Mesendoderm (in vitro differentiated cells): ENCODE data around the gene GAS6.

Experiments
- DNase-seq: peaks from one replicate; pipeline ENCODE4 v3.0.0; 2013
- H2AK5ac ChIP-seq: 2 replicates; pipeline ENCODE4 v1.6.1; 2013; ENCODE audit warnings: low read length, inconsistent platforms
- H2BK120ac ChIP-seq: 2 replicates; pipeline ENCODE4 v1.6.1; 2013; ENCODE audit warnings: low read depth, mild to moderate bottlenecking, low read length, moderate library complexity, mixed read lengths
- H2BK15ac ChIP-seq: replicated peaks from 2 replicates; pipeline ENCODE4 v1.6.1; 2013; ENCODE audit warnings: low read depth, mild to moderate bottlenecking, moderate library complexity
- H2BK5ac ChIP-seq: 2 replicates; pipeline ENCODE4 v1.6.1; 2013; ENCODE audit warnings: low read length, inconsistent platforms
- H3K18ac ChIP-seq: 2 replicates; pipeline ENCODE4 v1.6.1; 2013; ENCODE audit warnings: mild to moderate bottlenecking, low read length, mixed read lengths
- H3K23ac ChIP-seq: one replicate; pipeline ENCODE4 v1.6.1; 2013; ENCODE audit warnings: low read length
- H3K27ac ChIP-seq: 2 replicates; pipeline ENCODE4 v1.5.1; 2013; ENCODE audit warnings: low read depth, mild to moderate bottlenecking, inconsistent platforms, low read length, moderate library complexity
- H3K27me3 ChIP-seq: 2 replicates; pipeline ENCODE4 v1.6.1; 2013; ENCODE audit warnings: low read length, control low read depth, mild to moderate bottlenecking, inconsistent platforms; ENCODE audit not compliant: insufficient read depth, poor library complexity
- H3K36me3 ChIP-seq: 2 replicates; pipeline ENCODE4 v1.6.1; 2013; ENCODE audit warnings: low read length, inconsistent platforms; ENCODE audit not compliant: control insufficient read depth, insufficient read depth
- H3K4ac ChIP-seq: one replicate; pipeline ENCODE4 v1.6.1; 2013; ENCODE audit warnings: low read depth, mild to moderate bottlenecking, low read length, moderate library complexity
- H3K4me1 ChIP-seq: 2 replicates; pipeline ENCODE4 v1.6.1; 2013; ENCODE audit warnings: low read depth, low read length, inconsistent platforms; ENCODE audit not compliant: control insufficient read depth
- H3K4me2 ChIP-seq: 2 replicates; pipeline ENCODE4 v1.6.1; 2013; ENCODE audit warnings: low read length
- H3K4me3 ChIP-seq: 2 replicates; pipeline ENCODE4 v1.5.1; 2013; ENCODE audit warnings: mild to moderate bottlenecking, low read length
- H3K56ac ChIP-seq: one replicate; pipeline ENCODE4 v1.6.1; 2013; ENCODE audit warnings: low read length
- H3K79me1 ChIP-seq: 2 replicates; pipeline ENCODE4 v1.6.1; 2013; ENCODE audit warnings: low read length, inconsistent platforms
- H3K79me2 ChIP-seq: 2 replicates; pipeline ENCODE4 v1.6.1; 2013; ENCODE audit warnings: mild to moderate bottlenecking, low read length; ENCODE audit not compliant: control insufficient read depth, insufficient read depth
- H3K9ac ChIP-seq: 2 replicates; pipeline ENCODE4 v1.6.1; 2013; ENCODE audit warnings: low read length, inconsistent platforms
- H4K5ac ChIP-seq: one replicate; pipeline ENCODE4 v1.6.1; 2013; ENCODE audit warnings: low read length
- H4K8ac ChIP-seq: one replicate; pipeline ENCODE4 v1.6.1; 2013; ENCODE audit warnings: low read depth, mild to moderate bottlenecking, control low read depth, low read length, moderate library complexity
- WGBS: extraction: QIAGEN DNeasy Blood & Tissue Kit; methylation state at CpG from one replicate; pipeline ENCODE4 v1.1.7; 2013; ENCODE audit warnings: low lambda C conversion rate, missing lambda C conversion rate; ENCODE audit not compliant: insufficient coverage; ENCODE audit errors: extremely low coverage; 5-methylcytosine and 5-hydroxymethylcytosine counted together

Gene GAS6

DNA sequence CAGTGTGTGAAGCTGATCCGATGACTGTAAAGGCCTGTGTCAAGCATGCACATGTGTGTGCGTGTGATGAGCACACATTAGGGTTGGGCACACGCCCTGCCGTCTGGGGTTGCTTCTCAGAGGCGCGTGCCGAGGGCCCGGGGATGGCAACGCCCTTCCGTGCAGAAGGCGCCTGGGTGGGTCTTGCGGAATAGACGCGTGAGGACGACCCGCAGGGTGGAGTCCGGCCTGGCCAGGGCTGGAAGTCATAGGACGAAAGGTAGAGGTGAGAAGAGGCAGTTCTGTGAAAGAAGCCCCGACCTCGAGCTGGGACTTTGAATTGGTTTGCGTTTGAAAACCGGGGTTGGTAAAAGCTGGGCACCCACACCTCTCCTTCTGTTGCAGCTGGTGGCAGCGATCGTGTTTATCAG, 69.1 kb downstream of the GAS6 start:
- no CpG with 5 or more reads among the region's 24 CpGs for WGBS
- H3K4me2 ChIP-seq: no peak overlapping the region

DNA sequence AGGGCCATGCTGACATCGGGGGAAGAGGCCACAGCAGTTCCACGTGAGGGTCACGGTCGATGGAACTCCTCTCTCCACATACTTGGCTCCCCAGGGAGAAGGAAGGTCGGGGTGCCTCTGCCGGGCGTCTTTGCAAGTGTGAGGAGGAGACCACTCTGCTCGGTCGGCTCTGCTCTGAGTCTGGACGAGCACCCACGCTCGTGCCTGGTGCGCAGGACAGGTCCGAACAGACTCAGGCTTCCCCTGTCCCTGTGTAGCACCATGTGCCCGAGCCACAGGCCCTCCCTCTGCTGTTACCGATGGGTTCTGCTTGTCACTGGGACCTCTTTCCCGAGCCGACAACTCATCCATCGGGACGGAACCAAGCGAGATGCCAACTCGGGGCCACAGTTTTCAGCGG, 69.8 kb downstream of the GAS6 start:
- no peak for DNase-seq
- no peak overlapping the region for H3K4me2 ChIP-seq
- H3K27ac ChIP-seq: no peak overlapping the region
- H4K8ac ChIP-seq: no peak overlapping the region
- H2BK120ac ChIP-seq: no peak overlapping the region
- no peak overlapping the region for H2BK15ac ChIP-seq
- no CpG with 5 or more reads among the region's 23 CpGs for WGBS
- H3K36me3 ChIP-seq: no peaks in the 10 kb centered on the region
- no peak overlapping the region for H3K56ac ChIP-seq
- H3K18ac ChIP-seq: no peak overlapping the region
- H2BK5ac ChIP-seq: no peak overlapping the region
- H3K9ac ChIP-seq: no peak overlapping the region
- H3K4ac ChIP-seq: no peak overlapping the region
- no peak overlapping the region for H4K5ac ChIP-seq
- no peaks in the 10 kb centered on the region for H3K27me3 ChIP-seq
- H3K23ac ChIP-seq: no peak overlapping the region
- no peaks in the 10 kb centered on the region for H3K79me1 ChIP-seq
- no peak overlapping the region for H2AK5ac ChIP-seq
- no peak overlapping the region for H3K4me3 ChIP-seq
- H3K4me1 ChIP-seq: no peaks in the 10 kb centered on the region
- no peaks in the 10 kb centered on the region for H3K79me2 ChIP-seq

More for the DNA sequence above, 69.1 kb downstream of the GAS6 start:
- Histone ChIP-seq H2BK5ac (no peak overlapping the region), H3K27ac (no peak overlapping the region), H3K4ac (no peak overlapping the region), H3K23ac (no peak overlapping the region), H3K56ac (no peak overlapping the region), H2BK120ac (no peak overlapping the region), H3K36me3 (no peaks in the 10 kb centered on the region), H4K8ac (no peak overlapping the region), H2BK15ac (no peak overlapping the region), H2AK5ac (no peak overlapping the region), H3K18ac (no peak overlapping the region), H3K4me1 (no peaks in the 10 kb centered on the region), H3K4me3 (no peak overlapping the region), H3K79me1 (no peaks in the 10 kb centered on the region), H3K9ac (no peak overlapping the region), H3K79me2 (no peaks in the 10 kb centered on the region), H4K5ac (no peak overlapping the region), H3K27me3 (no peaks in the 10 kb centered on the region)
- DNase-seq: no peak

DNA sequence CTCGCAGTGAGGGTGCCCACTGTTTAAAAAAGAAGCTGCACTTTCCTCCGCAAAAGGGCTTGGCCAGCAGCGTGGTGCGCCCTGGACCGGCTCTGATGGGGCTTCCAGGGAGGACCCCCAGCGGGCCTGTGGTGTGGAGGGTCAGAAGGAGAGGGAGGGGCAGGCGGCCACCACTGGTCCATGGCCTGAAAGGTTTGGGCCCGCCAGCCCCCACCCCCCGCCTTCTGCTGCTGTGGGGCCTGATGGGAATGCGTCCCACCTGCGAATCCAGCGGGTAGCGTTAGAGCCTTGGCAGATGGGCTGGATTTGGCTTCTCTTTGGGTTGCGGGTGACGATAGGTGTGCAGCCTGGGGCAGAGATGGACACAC, 70.2 kb downstream of the GAS6 start:
- Histone ChIP-seq H3K23ac (no peak overlapping the region), H3K18ac (no peak overlapping the region), H3K4me2 (no peak overlapping the region), H3K4ac (no peak overlapping the region), H2BK15ac (no peak overlapping the region), H3K27me3 (no peaks in the 10 kb centered on the region), H3K79me2 (no peaks in the 10 kb centered on the region), H2BK5ac (no peak overlapping the region), H2AK5ac (no peak overlapping the region), H3K36me3 (no peaks in the 10 kb centered on the region), H3K4me3 (no peak overlapping the region), H4K5ac (no peak overlapping the region), H2BK120ac (no peak overlapping the region), H4K8ac (no peak overlapping the region), H3K56ac (no peak overlapping the region), H3K4me1 (no peaks in the 10 kb centered on the region), H3K27ac (no peak overlapping the region), H3K79me1 (no peaks in the 10 kb centered on the region), H3K9ac (no peak overlapping the region)
- DNase-seq: no peak
- WGBS: no CpG with 5 or more reads among the region's 15 CpGs

- no peaks in the 10 kb centered on the region for H3K27me3 ChIP-seq
- H3K23ac ChIP-seq: no peak overlapping the region
- no peak for DNase-seq
- H2BK5ac ChIP-seq: no peak overlapping the region
- H4K8ac ChIP-seq: no peak overlapping the region
- H3K18ac ChIP-seq: no peak overlapping the region
- H2BK15ac ChIP-seq: no peak overlapping the region
- H3K4ac ChIP-seq: no peak overlapping the region
- no peak overlapping the region for H3K56ac ChIP-seq
- no peaks in the 10 kb centered on the region for H3K36me3 ChIP-seq
- no peak overlapping the region for H3K9ac ChIP-seq
- H2BK120ac ChIP-seq: no peak overlapping the region
- no CpG with 5 or more reads among the region's 33 CpGs for WGBS
- no peaks in the 10 kb centered on the region for H3K79me1 ChIP-seq
- H4K5ac ChIP-seq: no peak overlapping the region
- no peak overlapping the region for H2AK5ac ChIP-seq
- no peak overlapping the region for H3K4me3 ChIP-seq
- H3K27ac ChIP-seq: no peak overlapping the region
- H3K79me2 ChIP-seq: no peaks in the 10 kb centered on the region
- no peaks in the 10 kb centered on the region for H3K4me1 ChIP-seq
- no peak overlapping the region for H3K4me2 ChIP-seq
Measured at GRCh38 chr13:113792886-113793717, 70.8 kb downstream of the GAS6 start.

DNA sequence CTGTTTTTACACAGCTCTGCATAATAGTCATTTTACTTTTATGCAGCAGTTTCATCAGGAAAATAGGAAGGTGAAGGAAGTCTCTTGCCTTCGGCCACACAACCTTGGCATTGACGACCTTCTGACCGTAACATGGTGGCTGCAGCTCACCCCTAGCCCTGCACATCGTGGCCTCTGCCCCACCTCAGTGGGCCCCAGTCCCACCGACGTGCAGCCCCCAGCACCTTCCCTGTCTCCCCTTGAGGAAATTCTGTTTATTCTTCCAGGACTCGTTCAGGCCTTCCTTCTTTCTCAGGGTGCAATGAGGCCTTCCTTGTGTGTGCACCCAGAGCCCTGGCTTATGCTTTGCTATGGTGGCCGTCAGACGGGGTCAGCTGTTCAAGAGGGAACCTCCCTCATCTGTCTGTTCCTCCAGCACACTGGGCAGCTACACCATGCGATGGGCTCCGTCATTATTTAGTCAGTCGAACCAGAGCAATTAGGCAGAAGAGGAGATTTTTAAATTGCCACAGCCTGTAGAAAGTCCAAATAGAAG, 71.6 kb downstream of the GAS6 start:
- no CpG with 5 or more reads among the region's 12 CpGs for WGBS
- Histone ChIP-seq H3K79me1 (no peaks in the 10 kb centered on the region), H3K4me1 (no peaks in the 10 kb centered on the region)

More for the DNA sequence above, 71.6 kb downstream of the GAS6 start:
- Histone ChIP-seq H3K27me3 (no peaks in the 10 kb centered on the region), H3K79me2 (no peaks in the 10 kb centered on the region), H3K27ac (no peak overlapping the region), H3K9ac (no peak overlapping the region), H3K36me3 (no peaks in the 10 kb centered on the region), H3K4me2 (no peak overlapping the region), H3K56ac (no peak overlapping the region), H2AK5ac (no peak overlapping the region), H3K4ac (no peak overlapping the region), H4K8ac (no peak overlapping the region), H3K4me3 (no peak overlapping the region), H2BK5ac (no peak overlapping the region), H3K23ac (no peak overlapping the region), H2BK15ac (no peak overlapping the region), H3K18ac (no peak overlapping the region), H4K5ac (no peak overlapping the region), H2BK120ac (no peak overlapping the region)
- DNase-seq: no peak
